Measurements from ENCODE around the gene NHERF2.

NHERF2 gene

GRCh38 chr16:2086106-2086742 is 59.5 kb downstream of the NHERF2 start:
- no peak for DNase-seq

DNA sequence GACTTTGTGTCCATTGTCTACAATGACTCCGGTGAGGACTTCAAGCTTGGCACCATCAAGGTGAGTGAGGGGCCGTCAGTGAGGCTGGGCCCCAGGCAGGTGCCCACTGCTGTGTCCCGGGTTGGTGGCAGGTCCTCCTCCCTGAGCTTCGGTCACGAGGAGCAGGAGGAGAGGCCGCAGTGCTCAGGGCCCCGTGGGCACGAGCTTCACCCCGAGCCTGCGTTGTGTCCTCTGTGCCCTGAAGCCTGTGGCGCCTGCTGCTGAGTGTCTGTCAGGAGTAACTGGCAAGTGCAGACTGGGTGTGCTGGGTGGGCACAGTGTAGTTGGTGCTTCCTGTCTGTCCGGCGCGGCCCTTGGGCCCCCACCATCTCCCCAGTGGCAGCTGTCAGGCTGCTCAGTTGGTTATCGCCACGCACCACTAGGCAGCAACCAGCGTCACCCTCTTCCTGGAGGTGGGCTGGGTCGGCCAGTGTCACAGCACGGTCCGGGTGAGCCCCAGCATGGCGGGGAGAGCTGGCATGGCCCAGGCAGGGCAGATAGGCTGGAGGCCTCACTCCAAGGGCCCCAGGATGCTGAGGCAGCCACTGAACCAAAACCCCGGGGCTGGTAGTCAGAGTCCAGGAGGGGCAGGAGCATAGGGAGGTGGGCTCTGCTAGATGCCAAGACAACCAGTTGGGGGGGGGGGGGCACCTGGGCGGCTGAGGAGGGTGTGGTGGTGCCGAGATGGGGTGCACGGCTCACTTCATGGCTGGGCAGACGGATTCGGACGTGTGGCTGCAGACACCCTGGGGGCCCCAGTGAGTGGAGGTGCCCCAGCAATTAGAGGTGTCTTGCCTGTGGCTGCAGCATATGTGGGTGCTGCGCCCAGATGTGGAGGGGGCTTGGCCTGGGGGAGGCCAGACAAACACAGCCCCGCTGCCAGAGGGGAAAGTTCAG is 60.4 kb downstream of the NHERF2 start:
- no peak for DNase-seq

DNA sequence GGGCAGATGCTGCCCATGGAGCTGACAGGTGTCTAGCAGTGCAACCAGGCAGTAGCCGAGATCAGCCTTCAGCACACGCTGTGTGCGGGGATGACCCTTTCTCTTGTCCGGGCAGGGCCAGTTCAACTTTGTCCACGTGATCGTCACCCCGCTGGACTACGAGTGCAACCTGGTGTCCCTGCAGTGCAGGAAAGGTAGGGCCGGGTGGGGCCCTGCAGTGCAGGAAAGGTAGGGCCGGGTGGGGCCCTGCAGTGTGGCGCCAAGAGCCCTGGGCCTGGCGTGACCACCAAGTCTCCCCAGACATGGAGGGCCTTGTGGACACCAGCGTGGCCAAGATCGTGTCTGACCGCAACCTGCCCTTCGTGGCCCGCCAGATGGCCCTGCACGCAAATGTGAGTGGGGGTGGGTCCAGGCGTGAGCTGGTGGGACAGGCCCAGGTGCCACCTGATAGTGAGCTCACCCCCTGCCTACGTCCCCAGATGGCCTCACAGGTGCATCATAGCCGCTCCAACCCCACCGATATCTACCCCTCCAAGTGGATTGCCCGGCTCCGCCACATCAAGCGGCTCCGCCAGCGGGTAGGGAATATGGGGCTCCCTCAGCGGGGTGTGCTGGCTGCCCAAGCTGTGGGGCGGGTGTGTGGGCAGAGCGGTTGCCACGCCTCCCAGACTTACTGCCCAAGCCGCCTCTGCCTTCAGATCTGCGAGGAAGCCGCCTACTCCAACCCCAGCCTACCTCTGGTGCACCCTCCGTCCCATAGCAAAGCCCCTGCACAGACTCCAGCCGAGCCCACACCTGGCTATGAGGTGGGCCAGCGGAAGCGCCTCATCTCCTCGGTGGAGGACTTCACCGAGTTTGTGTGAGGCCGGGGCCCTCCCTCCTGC is 61.3 kb downstream of the NHERF2 start:
- no peak for DNase-seq

All from NCI-H1048 (cell line).